K562 (cell line): ENCODE measurements around the gene SOCS2. TPM values are rescaled to one million over a fixed set of nuclear protein-coding genes. Genes with fewer than 3 reads are reported as not detected.

ENCODE experiments used
- AFF4 ChIP-seq: sonication (generic); formaldehyde crosslinking; IDR thresholded peaks from 2 replicates; pipeline ENCODE4 v1.8.0; 2023; ENCODE audit warnings: mild to moderate bottlenecking, missing genetic modification reagents
- ATF1 ChIP-seq, 2 experiments: fragments of 450-650 bp in 1 of 2; IDR thresholded peaks; 2 replicates each; pipeline ENCODE4 v1.6.1; 2016; ENCODE audit warnings: missing compliant biosample characterization in 1 of 2, missing genetic modification characterization in 1 of 2
- BMI1 ChIP-seq: fragments of 150-350 bp; IDR thresholded peaks from 2 replicates; pipeline ENCODE4 v1.6.1; 2014; ENCODE audit warnings: low read length
- KDM1A ChIP-seq, 2 experiments: fragments of 450-650 bp; IDR thresholded peaks; 2 replicates each; pipeline ENCODE4 v1.6.1; 2016; ENCODE audit warnings: mild to moderate bottlenecking in 2 of 2
- KDM2B ChIP-seq: fragments of 250-450 bp; sonication (Bioruptor Pico); IDR thresholded peaks from 2 replicates; pipeline ENCODE4 v1.8.0; 2021; ENCODE audit warnings: mild to moderate bottlenecking, moderate library complexity
- NFE2L1 ChIP-seq: fragments of 450-650 bp; IDR thresholded peaks from 2 replicates; pipeline ENCODE4 v1.6.1; 2016; ENCODE audit warnings: missing genetic modification characterization, low read depth, mild to moderate bottlenecking, missing compliant biosample characterization, moderate library complexity, borderline replicate concordance
- RCOR1 ChIP-seq, 2 experiments: IDR thresholded peaks; 2 replicates each; pipeline ENCODE4 v1.6.1; 2012; ENCODE audit warnings: low read depth in 2 of 2, low read length in 2 of 2, borderline replicate concordance in 1 of 2, improper control_type of control experiment in 1 of 2
- SNRNP70 ChIP-seq: fragments of 200-400 bp; formaldehyde crosslinking; optimal IDR thresholded peaks from 2 replicates; pipeline ENCODE3; 2017; ENCODE audit warnings: low read depth, low read length
- TOE1 ChIP-seq, 2 experiments: fragments of 450-650 bp in 1 of 2; sonication (generic) in 1 of 2; formaldehyde crosslinking in 1 of 2; IDR thresholded peaks; 2 replicates each; pipeline versions ENCODE4 v1.7.1 to v1.8.0; 2016 to 2022; ENCODE audit warnings: borderline replicate concordance in 2 of 2, mild to moderate bottlenecking in 2 of 2, antibody characterized with exemption in 1 of 2, inconsistent platforms in 1 of 2, low read depth in 1 of 2, missing genetic modification reagents in 1 of 2, moderate library complexity in 1 of 2
- ZNF175 ChIP-seq: fragments of 200-800 bp; sonication (Bioruptor generic); IDR thresholded peaks from 2 replicates; pipeline ENCODE4 v1.6.1; 2016; ENCODE audit warnings: low read depth, mild to moderate bottlenecking, missing genetic modification characterization, missing compliant biosample characterization
- polyA plus RNA-seq, 8 experiments: library from polyadenylated mRNA; depleted of rRNA in 4 of 8; stranded (reverse) in 5 of 8; unstranded in 3 of 8; fragments of >200 nt; fragmentation: Nextera tagmentation in 2 of 8; fragmentation: Illumina TruSeq in 1 of 8; extraction: Ambion mirVana in 2 of 8; extraction: Trizol in 1 of 8; gene quantifications; 2 replicates each; pipeline versions ENCODE4 v1.2.1 to v1.2.3, GENCODE V29; 2011 to 2014; ENCODE audit warnings: inconsistent platforms in 1 of 8, missing spikeins in 1 of 8
- total RNA-seq, 7 experiments: library from RNA; depleted of rRNA in 6 of 7; stranded (reverse); fragments of >200 nt in 6 of 7; fragmentation: Illumina TruSeq in 2 of 7; extraction: Trizol in 2 of 7; gene quantifications; 2 replicates each; pipeline versions ENCODE4 v1.2.1 to v1.2.3, GENCODE V29; 2011 to 2021; ENCODE audit warnings: low replicate concordance in 1 of 7
- TF ChIP-seq, protein P1 (sequence below): fragments of 250-450 bp; sonication (Bioruptor Pico); IDR thresholded peaks from 2 replicates; pipeline ENCODE4 v1.5.0; 2021; ENCODE audit warnings: mild to moderate bottlenecking, moderate library complexity
- TF ChIP-seq, protein P2 (sequence below): sonication (generic); formaldehyde crosslinking; IDR thresholded peaks from 2 replicates; pipeline ENCODE4 v1.8.1; 2022; ENCODE audit warnings: missing genetic modification reagents
- TF ChIP-seq, protein P3 (sequence below): IDR thresholded peaks from 3 replicates; pipeline ENCODE4 v1.6.1; 2011; ENCODE audit warnings: borderline replicate concordance, mild to moderate bottlenecking, moderate library complexity; ENCODE audit not compliant: insufficient read length; ENCODE audit errors: extremely low read depth

The SOCS2 gene
- total and polyA plus RNA-seq, 9 of the 15 experiments (the other 6 are each of a cell fraction or from before 2014, with no cell fraction given): 37.0 to 162 (median 98.7) TPM

DNA sequence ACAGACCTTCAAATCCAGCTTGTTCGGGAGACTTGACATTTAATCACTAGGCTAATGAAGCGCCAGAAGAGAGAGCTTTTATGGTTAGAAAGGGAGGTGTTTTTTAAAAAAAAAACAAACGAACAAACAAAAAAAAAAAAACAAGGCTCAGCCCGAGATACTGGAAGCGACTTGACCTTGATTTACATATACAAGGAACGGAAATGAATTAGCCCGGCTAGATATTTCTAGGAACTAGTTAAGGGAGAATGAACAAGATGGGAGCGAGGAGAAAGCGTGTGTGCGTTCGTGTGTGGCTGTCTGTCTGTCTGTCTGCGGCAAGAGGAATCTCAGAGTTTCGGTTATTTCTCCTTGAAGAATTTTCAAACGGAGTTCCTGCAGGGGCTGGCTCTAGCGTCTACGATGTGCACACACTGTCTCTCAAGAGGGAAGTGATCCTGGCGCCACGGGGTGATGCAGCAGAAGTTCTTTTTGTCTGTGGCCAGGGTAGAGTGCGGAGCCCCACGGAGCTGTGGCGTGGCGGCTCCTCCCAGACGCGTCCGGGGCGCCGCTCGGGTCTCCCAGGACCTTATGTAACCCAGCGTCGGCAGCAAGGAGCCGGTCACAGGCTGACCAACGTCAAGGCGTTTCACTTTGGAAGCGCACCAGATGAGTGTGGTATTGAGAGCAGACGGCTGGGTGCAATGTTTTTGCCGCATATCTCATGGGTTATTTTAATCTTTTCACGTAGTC is 18.8 kb downstream of the SOCS2 start (continued):
- TF ChIP-seq AFF4 (no peak), KDM2B (0 out of 2 replicates have a peak, but pooled peaks have one; percentile 53), ZNF175 (CRISPR knock-in tag) (no peak), NFE2L1 (tag) (no peak), BMI1 (no peak), TOE1 (IDR thresholded peaks at IDR 0.05; ENCODE audit: borderline replicate concordance) (peak; percentile 50; the same call in 1 of the 2 replicates), TOE1 (CRISPR knock-in tag; IDR thresholded peaks at IDR 0.05; ENCODE audit: borderline replicate concordance, low read depth) (no peak), KDM1A (IDR thresholded peaks at IDR 0.05) (peak in 1 of 2 experiments; percentile 3; a peak in 1 of 4 replicates), RCOR1 (IDR thresholded peaks at IDR 0.05; ENCODE audit: borderline replicate concordance in 1 of 2, low read depth in 2 of 2, low read length in 2 of 2) (peak in 1 of 2 experiments; percentile 51; a peak in 2 of 4 replicates), SNRNP70 (no peak), ATF1 (CRISPR knock-in tag; IDR thresholded peaks at IDR 0.05) (no peak), ATF1 (tag; IDR thresholded peaks at IDR 0.05) (peak; percentile 84)
- TF ChIP-seq, protein P1, sequence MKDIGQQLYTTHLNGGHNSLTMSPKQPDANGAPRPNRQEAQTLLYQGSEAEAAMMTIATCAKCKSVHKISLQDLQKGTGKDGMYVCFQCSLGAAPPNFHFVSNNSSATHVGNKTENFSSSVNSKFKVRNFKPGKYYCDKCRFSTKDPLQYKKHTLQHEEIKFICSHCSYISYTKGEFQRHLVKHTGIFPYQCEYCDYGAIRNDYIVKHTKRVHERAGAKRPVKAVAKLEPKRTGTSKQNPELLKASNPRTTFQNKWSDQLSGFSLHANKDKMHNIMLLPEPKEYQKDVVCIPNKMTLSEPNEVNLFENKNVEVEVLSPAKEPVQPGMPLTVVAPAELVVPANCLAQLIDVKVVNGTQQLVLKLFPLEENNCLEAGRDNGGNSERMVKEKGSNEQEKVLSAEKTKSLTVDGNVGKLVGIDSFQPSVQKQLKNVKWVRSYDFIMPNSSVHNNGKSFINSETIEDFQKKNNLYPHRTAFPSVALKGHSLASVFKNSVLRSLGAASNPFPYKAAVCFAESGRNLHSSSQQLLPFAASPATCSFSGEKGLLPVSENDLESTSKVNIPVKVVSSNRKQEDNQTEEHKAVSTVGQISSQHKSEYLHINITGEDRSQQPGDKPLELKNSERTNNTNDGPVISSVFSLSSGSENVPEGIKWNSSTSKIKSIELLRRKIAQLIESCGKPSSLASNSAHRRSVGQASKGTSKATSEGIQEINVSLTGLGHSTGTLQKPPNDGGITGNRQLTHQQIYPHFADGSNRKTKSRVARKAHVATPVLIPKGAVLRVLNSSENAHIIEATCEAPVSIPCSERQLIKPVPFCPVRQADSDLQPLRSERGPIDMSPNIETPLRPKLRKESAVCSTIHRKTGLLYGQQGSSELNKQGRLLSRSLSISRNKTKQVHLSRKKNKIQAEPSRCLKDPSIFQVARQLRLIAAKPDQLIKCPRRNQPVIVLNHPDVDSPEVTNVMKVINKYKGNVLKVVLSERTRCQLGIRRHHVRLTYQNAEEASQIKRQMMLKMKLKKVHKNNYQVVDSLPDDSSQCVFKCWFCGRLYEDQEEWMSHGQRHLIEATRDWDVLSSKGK (CRISPR knock-in tag): no peak
- TF ChIP-seq, protein P2, sequence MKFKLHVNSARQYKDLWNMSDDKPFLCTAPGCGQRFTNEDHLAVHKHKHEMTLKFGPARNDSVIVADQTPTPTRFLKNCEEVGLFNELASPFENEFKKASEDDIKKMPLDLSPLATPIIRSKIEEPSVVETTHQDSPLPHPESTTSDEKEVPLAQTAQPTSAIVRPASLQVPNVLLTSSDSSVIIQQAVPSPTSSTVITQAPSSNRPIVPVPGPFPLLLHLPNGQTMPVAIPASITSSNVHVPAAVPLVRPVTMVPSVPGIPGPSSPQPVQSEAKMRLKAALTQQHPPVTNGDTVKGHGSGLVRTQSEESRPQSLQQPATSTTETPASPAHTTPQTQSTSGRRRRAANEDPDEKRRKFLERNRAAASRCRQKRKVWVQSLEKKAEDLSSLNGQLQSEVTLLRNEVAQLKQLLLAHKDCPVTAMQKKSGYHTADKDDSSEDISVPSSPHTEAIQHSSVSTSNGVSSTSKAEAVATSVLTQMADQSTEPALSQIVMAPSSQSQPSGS (CRISPR knock-in tag): no peak
- TF ChIP-seq, protein P3, sequence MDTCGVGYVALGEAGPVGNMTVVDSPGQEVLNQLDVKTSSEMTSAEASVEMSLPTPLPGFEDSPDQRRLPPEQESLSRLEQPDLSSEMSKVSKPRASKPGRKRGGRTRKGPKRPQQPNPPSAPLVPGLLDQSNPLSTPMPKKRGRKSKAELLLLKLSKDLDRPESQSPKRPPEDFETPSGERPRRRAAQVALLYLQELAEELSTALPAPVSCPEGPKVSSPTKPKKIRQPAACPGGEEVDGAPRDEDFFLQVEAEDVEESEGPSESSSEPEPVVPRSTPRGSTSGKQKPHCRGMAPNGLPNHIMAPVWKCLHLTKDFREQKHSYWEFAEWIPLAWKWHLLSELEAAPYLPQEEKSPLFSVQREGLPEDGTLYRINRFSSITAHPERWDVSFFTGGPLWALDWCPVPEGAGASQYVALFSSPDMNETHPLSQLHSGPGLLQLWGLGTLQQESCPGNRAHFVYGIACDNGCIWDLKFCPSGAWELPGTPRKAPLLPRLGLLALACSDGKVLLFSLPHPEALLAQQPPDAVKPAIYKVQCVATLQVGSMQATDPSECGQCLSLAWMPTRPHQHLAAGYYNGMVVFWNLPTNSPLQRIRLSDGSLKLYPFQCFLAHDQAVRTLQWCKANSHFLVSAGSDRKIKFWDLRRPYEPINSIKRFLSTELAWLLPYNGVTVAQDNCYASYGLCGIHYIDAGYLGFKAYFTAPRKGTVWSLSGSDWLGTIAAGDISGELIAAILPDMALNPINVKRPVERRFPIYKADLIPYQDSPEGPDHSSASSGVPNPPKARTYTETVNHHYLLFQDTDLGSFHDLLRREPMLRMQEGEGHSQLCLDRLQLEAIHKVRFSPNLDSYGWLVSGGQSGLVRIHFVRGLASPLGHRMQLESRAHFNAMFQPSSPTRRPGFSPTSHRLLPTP: no peak
